Gastroesophageal sphincter (tissue), 4 donors: ENCODE measurements around the gene CENPL. TPM values are rescaled to one million over a fixed set of nuclear protein-coding genes. Genes with fewer than 3 reads are reported as not detected.

Source experiments
- ATAC-seq: fragments of 150-250 bp; one replicate; pipeline ENCODE4 v1.9.1; 2016; ENCODE audit warnings: mild to moderate bottlenecking, moderate library complexity
- H3K27ac ChIP-seq, 4 donors: fragments of 200-600 bp; sonication (generic) in 3 of 4; 1 replicate in 3 of 4; 2 replicates in 1 of 4; pipeline ENCODE4 v1.5.1; 2016 to 2019
- H3K27me3 ChIP-seq: fragments of 200-600 bp; sonication (generic); one replicate; pipeline ENCODE4 v1.5.1; 2019
- H3K36me3 ChIP-seq, 2 donors: fragments of 200-600 bp; sonication (generic); one replicate each; pipeline ENCODE4 v1.5.1; 2019; ENCODE audit warnings: control low read depth in 1 of 2
- H3K4me1 ChIP-seq, 3 donors: fragments of 200-600 bp; sonication (generic); 1 replicate in 2 of 3; 2 replicates in 1 of 3; pipeline ENCODE4 v1.5.1; 2016 to 2019; ENCODE audit warnings: control low read depth in 2 of 3
- H3K4me3 ChIP-seq, 2 donors: fragments of 200-600 bp; sonication (generic); one replicate each; pipeline ENCODE4 v1.5.1; 2019; ENCODE audit warnings: mild to moderate bottlenecking in 1 of 2, moderate library complexity in 1 of 2
- H3K9me3 ChIP-seq, 3 donors: fragments of 200-600 bp; sonication (generic); one replicate each; pipeline ENCODE4 v1.5.1; 2017 to 2019; ENCODE audit warnings: control low read depth in 2 of 3
- EP300 ChIP-seq: sonication (generic); formaldehyde crosslinking; IDR thresholded peaks from one replicate; pipeline ENCODE4 v1.6.1; 2017; ENCODE audit warnings: antibody characterized with exemption, mild to moderate bottlenecking
- POLR2A ChIP-seq, 2 donors: fragments of 450-650 bp; IDR thresholded peaks; one replicate each; pipeline ENCODE4 v1.6.1; 2017; ENCODE audit warnings: antibody characterized with exemption in 2 of 2, mild to moderate bottlenecking in 2 of 2, moderate library complexity in 1 of 2
- POLR2AphosphoS5 ChIP-seq: sonication (generic); formaldehyde crosslinking; IDR thresholded peaks from one replicate; pipeline ENCODE4 v1.6.1; 2017; ENCODE audit warnings: antibody characterized with exemption
- WGBS, 2 donors: methylation state at CpG; one replicate each; pipeline ENCODE4 v1.1.5; 2018; ENCODE audit warnings: low coverage in 1 of 2; 5-methylcytosine and 5-hydroxymethylcytosine counted together
- total RNA-seq, 4 donors: library from RNA; depleted of rRNA; stranded (reverse); fragments of >200 nt; gene quantifications; one replicate each; pipeline ENCODE4 v1.1.0, GENCODE V29; 2016
- TF ChIP-seq, protein P1 (sequence below), 4 experiments: fragments of 200-600 bp in 2 of 4; fragments of 450-650 bp in 2 of 4; sonication (generic) in 1 of 4; IDR thresholded peaks; one replicate each; pipeline ENCODE4 v1.5.1; 2017 to 2019; ENCODE audit warnings: antibody characterized with exemption in 4 of 4, mild to moderate bottlenecking in 2 of 4, moderate library complexity in 2 of 4

Gene CENPL
- total RNA-seq, 4 donors from 2014 or later = 4.8 to 6.5 (median 6.2) TPM

DNA sequence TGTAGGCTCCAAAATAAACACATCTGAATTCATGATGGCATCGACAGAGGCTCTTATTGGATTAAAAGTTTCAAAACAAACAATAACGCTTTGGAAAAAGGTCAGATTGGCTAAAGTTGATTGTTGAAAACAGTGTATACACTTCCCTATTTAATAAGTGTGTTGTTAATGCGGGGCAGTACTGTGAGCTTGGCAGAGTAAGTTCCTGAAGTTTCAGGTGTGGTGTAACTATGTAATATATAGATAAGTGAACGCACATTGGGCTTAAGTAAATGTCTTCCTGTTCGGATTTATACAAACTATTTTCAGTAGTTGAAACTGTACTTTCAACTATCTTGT lies 44.3 kb upstream of the CENPL start:
- H3K4me1 ChIP-seq = peaks cover 0 to 60% (median 7%) of the 10 kb centered on the region in 3 donors
- no peaks in the 10 kb centered on the region for H3K9me3 ChIP-seq
- H3K36me3 ChIP-seq = peaks cover 0 to 52% of the 10 kb centered on the region in 2 donors
- H3K27ac ChIP-seq = peak overlapping the region; percentile 71 to 97 (median 92)
- no peak for ATAC-seq
- no peaks in the 10 kb centered on the region for H3K27me3 ChIP-seq
- WGBS, 2 donors = 0 to 2% methylated on average over 5 of the region's 5 CpGs
- TF ChIP-seq POLR2AphosphoS5 (no peak), EP300 (no peak), POLR2A (IDR thresholded peaks at IDR 0.05) (no peak)
- TF ChIP-seq, protein P1, sequence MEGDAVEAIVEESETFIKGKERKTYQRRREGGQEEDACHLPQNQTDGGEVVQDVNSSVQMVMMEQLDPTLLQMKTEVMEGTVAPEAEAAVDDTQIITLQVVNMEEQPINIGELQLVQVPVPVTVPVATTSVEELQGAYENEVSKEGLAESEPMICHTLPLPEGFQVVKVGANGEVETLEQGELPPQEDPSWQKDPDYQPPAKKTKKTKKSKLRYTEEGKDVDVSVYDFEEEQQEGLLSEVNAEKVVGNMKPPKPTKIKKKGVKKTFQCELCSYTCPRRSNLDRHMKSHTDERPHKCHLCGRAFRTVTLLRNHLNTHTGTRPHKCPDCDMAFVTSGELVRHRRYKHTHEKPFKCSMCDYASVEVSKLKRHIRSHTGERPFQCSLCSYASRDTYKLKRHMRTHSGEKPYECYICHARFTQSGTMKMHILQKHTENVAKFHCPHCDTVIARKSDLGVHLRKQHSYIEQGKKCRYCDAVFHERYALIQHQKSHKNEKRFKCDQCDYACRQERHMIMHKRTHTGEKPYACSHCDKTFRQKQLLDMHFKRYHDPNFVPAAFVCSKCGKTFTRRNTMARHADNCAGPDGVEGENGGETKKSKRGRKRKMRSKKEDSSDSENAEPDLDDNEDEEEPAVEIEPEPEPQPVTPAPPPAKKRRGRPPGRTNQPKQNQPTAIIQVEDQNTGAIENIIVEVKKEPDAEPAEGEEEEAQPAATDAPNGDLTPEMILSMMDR (IDR thresholded peaks at IDR 0.05) = no peak
- H3K4me3 ChIP-seq = peak overlapping the region; percentile 74 to 89

DNA sequence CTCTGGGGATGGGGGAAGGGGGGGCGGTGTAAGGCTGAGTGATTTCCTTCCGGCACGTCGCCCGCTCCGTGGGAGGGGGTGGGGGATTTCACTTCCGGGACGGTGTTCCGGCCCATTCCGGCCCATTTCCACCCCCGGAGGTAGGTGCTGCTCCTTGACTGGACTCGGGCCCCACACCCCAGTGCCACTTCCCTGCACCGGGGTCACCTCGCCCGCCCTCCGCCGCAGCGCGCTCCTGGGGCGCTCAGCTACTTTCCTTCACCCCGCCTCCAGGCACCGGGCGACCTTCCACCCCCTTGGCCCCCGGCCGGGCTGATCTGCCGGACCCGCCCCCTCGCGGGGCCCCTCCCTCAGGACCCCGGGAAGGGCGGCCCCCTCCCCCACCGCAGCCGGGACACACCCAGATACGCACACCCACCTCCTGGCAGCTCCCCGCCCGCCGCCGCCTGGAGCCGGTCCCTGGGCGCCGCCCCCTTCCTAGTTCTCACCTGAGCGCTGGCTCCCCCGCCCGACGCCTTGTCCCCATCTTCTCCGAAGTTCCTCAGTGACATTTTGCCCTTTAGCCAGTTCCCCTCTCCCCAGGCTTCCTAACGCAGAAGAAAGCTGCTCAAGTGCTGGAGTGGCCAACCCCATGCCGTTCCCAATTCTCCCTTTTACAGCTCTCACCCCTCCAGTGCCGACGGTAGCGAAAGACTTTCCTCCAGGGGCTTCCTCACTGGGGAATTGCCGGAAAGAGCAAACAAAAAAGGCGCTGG lies 43.8 kb upstream of the CENPL start, which contains the start of gene ZBTB37:
TSS of gene ZBTB37 (plus strand) at position 115 of the 755 bp plus-strand sequence. CDS start 1,846 bp downstream, outside the sequence.
- Histone ChIP-seq H3K9me3 (no peaks in the 10 kb centered on the region), H3K27ac (peak within 1 kb of the TSS; percentile 71 to 97 (median 92)), H3K4me3 (peak within 1 kb of the TSS; percentile 74 to 89), H3K4me1 (peaks cover 0 to 60% (median 7%) of the 10 kb centered on the region in 3 donors), H3K36me3 (peaks cover 0 to 53% of the 10 kb centered on the region in 2 donors), H3K27me3 (no peaks in the 10 kb centered on the region)
- peak; percentile 67 for ATAC-seq
- TF ChIP-seq POLR2A (IDR thresholded peaks at IDR 0.05) = no peak
- TF ChIP-seq, protein P1 (IDR thresholded peaks at IDR 0.05) = peak in 1 of 4 experiments; percentile 10
- 0% methylated on average over 7 of the region's 53 CpGs; no CpG with 5 or more reads in 1 of the 2 donors for WGBS, 2 donors

DNA sequence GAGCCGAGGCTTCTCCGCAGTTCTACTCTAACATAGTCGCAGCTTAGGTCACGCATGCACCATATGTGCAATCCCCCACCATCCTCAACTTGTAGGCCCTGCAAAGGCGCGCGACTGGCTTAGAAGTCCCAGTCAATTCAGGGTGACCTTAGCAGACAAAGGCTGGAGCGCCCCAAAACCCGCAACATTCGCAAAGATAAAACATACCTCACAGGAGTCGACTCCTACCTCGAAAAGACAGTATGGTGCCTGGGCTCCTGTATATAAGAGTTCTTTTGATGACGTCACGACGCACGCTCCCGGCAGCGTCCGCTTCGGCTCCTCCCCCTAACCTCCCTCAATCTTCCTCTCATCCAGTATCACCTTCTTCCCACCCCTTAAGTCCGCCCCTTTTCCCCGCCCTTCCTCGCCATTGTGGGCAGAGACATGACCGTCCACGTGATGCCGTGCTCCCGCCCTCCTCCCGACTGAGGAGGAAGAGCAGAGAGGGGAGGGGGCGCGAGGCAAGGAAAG lies 43.1 kb upstream of the CENPL start, which contains the start of gene GAS5:
TSS of gene GAS5 (minus strand) at position 237 of the 513 bp plus-strand sequence.
- Histone ChIP-seq H3K27me3 (no peaks in the 10 kb centered on the region), H3K4me3 (peak within 1 kb of the TSS; percentile 74 to 89), H3K27ac (peak within 1 kb of the TSS; percentile 71 to 97 (median 92)), H3K9me3 (no peaks in the 10 kb centered on the region), H3K4me1 (peaks cover 0 to 60% (median 7%) of the 10 kb centered on the region in 3 donors), H3K36me3 (peaks cover 0 to 56% of the 10 kb centered on the region in 2 donors)
- TF ChIP-seq POLR2A (IDR thresholded peaks at IDR 0.05) = peak; percentile 91 to 92
- TF ChIP-seq POLR2AphosphoS5 = peak; percentile 97
- TF ChIP-seq EP300 = no peak
- ATAC-seq = peak; percentile 96
- 0 to 2% methylated on average over 9 to 20 of the region's 30 CpGs for WGBS, 2 donors

DNA sequence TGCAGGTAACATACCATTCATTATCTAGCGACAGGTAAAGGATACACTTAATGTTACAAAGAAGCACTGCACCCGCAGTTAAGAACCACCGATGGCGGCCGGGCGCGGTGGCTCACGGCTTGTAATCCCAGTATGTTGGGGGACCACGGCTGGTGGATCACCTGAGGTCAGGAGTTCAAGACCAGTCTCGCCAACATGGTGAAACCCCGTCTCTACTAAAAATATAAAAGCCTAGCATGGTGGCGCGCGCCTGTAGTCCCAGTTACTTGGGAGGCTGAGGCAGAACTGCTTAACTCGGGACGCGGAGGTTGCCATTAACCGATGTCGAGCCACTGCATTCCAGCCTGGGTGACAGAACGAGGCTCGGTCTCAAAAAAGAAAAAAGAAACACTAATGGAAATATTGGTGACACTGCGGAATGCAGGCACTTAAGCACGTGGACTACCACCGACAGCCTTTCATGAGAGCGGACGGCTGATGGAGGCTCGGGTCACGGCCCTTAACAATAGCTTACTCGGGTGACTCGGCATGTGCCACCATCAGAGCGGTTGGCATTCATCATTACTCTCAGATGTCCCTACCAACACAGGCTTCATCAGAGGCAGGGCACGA lies 42.6 kb upstream of the CENPL start:
- TF ChIP-seq POLR2AphosphoS5 = no peak
- TF ChIP-seq, protein P1 (IDR thresholded peaks at IDR 0.05) = no peak
- no peak for TF ChIP-seq EP300
- WGBS, 2 donors = 0 to 3% methylated on average over 1 to 18 of the region's 32 CpGs
- peak; percentile 4 for ATAC-seq

DNA sequence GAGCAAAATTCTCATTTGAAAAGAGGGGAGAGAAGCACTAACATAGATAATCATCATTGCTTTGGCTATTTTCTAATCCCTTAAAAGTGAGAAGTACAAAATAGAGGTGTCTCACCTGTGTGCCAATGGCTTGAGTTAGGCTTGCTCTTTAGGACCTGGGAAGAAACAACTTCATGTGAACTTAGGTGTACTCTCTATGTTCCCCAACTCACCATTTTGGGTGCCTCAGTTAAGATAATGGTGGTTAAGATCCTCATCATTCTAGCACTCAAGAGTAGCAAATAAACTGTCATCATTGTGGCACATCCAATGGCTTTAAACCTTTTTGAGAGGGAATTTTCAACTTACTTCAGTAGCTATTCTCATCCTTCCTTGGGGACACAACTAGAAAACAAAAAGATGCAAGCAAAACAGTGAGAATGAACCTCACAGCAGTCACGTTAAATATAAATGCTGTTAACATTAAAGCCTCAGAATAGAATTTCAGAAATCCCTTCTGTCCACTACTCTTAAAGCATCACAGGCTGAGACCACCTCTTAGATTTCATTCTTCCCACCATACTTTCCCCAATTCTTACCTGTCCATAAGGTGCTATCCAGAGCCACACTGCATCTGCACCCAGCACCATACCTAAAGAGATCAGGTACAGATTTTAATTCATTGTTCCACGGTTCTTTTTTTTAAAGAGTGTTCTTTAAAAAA lies 41.9 kb upstream of the CENPL start:
- Histone ChIP-seq H3K4me1 (peaks cover 0 to 56% (median 7%) of the 10 kb centered on the region in 3 donors), H3K36me3 (peaks cover 0 to 60% of the 10 kb centered on the region in 2 donors)
- TF ChIP-seq, protein P1 (IDR thresholded peaks at IDR 0.05) = no peak
- TF ChIP-seq EP300 (no peak), POLR2AphosphoS5 (no peak), POLR2A (IDR thresholded peaks at IDR 0.05) (no peak)

More for the DNA sequence above, 42.6 kb upstream of the CENPL start:
- Histone ChIP-seq H3K27me3 (no peaks in the 10 kb centered on the region), H3K9me3 (no peaks in the 10 kb centered on the region), H3K4me1 (peaks cover 0 to 60% (median 7%) of the 10 kb centered on the region in 3 donors), H3K27ac (peak overlapping the region; percentile 71 to 97 (median 92)), H3K4me3 (peak overlapping the region; percentile 74 to 89), H3K36me3 (peaks cover 0 to 59% of the 10 kb centered on the region in 2 donors)

More for the DNA sequence above, 41.9 kb upstream of the CENPL start:
- WGBS, 2 donors = 18% methylated on average over 2 of the region's 2 CpGs
- no peaks in the 10 kb centered on the region for H3K9me3 ChIP-seq
- H3K27ac ChIP-seq = peak overlapping the region; percentile 71 to 97 (median 92)
- ATAC-seq = no peak
- H3K27me3 ChIP-seq = no peaks in the 10 kb centered on the region
- peak overlapping the region; percentile 74 to 89 for H3K4me3 ChIP-seq
